Stimulated activated naive CD8-positive, alpha-beta T cell treated with anti-CD3 and anti-CD28 coated beads, Interleukin-15, Interleukin-2, amounts not matched to agents 100 ng/mL and 50 ng/mL, for 24 hours (primary cell): ENCODE data around the gene KCNK6.

Experiments used
- H3K27ac Mint-ChIP-seq: one replicate; pipeline ENCODE4 v1.8.0; 2021; ENCODE audit warnings: mild to moderate bottlenecking, mixed read lengths
- H3K27me3 Mint-ChIP-seq: one replicate; pipeline ENCODE4 v1.8.0; 2021; ENCODE audit warnings: mixed read lengths
- H3K36me3 Mint-ChIP-seq: one replicate; pipeline ENCODE4 v1.8.0; 2021; ENCODE audit warnings: low read depth, mixed read lengths
- H3K4me1 Mint-ChIP-seq: one replicate; pipeline ENCODE4 v1.8.0; 2021; ENCODE audit warnings: low read depth, mixed read lengths
- H3K4me3 Mint-ChIP-seq: one replicate; pipeline ENCODE4 v1.8.0; 2021; ENCODE audit warnings: mild to moderate bottlenecking, mixed read lengths
- H3K9me3 Mint-ChIP-seq: one replicate; pipeline ENCODE4 v1.8.0; 2021; ENCODE audit warnings: mixed read lengths

The KCNK6 gene

GRCh38 chr19:38308006-38308766 lies 11.5 kb upstream of the KCNK6 start:
- Mint-ChIP-seq H3K27me3 (no peaks in the 10 kb centered on the region), H3K27ac (no peak overlapping the region), H3K9me3 (no peaks in the 10 kb centered on the region), H3K36me3 (peaks cover 14% of the 10 kb centered on the region), H3K4me1 (peaks cover 4% of the 10 kb centered on the region), H3K4me3 (no peak overlapping the region)

GRCh38 chr19:38308926-38309614 lies 10.6 kb upstream of the KCNK6 start:
- Mint-ChIP-seq H3K4me1 (peaks cover 11% of the 10 kb centered on the region), H3K36me3 (peaks cover 14% of the 10 kb centered on the region), H3K4me3 (no peak overlapping the region), H3K9me3 (no peaks in the 10 kb centered on the region), H3K27ac (no peak overlapping the region), H3K27me3 (no peaks in the 10 kb centered on the region)

DNA sequence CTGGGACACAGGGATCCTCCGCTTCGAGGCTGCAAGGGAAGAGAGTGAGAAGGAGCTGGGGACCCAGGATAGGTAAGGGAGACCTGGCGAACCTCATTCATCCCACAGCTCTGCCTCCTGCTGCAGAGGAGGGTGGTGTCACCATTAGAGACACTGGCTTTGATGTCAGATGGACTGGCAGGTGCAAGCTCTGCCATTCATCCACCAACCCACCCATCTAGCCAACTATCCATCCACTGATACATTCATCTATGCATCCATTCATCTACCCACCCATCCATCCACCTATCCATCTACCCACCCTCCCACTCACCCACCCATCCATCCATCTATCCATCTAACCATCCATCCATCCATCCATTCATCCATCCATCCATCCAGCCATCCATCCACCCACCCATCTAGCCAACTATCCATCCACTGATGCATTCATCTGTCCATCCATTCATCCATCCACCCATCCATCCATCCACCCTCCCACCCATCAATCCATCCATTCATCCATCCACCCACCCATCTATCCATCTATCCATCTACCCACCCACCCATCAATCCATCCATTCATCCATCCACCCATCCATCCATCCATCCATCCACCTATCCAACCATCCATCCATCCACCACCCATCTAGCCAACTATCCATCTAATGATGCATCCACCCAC lies 9.9 kb upstream of the KCNK6 start:
- no peak overlapping the region for H3K4me3 Mint-ChIP-seq
- H3K9me3 Mint-ChIP-seq, result no peaks in the 10 kb centered on the region
- H3K27me3 Mint-ChIP-seq, result no peaks in the 10 kb centered on the region
- no peak overlapping the region for H3K27ac Mint-ChIP-seq
- peaks cover 14% of the 10 kb centered on the region for H3K36me3 Mint-ChIP-seq
- peaks cover 13% of the 10 kb centered on the region for H3K4me1 Mint-ChIP-seq

- Mint-ChIP-seq H3K27me3 (no peaks in the 10 kb centered on the region), H3K36me3 (peaks cover 14% of the 10 kb centered on the region), H3K4me1 (peaks cover 18% of the 10 kb centered on the region), H3K9me3 (no peaks in the 10 kb centered on the region), H3K4me3 (no peak overlapping the region), H3K27ac (no peak overlapping the region)
Observed at GRCh38 chr19:38310279-38310670, 9.4 kb upstream of the KCNK6 start.

DNA sequence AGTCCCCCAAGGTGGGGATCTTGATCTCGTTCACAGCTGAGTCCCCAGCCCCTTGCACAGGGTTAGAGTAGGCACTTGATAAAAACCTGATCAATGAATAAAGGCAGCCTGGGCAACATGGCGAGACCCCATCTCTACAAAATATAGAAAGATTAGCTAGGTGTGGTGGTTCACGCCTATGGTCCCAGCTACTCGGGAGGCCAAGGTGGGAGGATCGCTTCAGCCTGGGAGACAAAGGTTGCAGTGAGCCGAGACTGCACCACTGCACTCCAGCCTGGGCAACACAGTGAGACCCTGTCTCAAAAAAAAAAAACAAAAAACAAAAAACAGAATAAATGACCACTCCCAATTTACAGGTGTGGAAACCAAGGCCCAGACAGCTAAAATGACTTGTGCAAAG lies 8.7 kb upstream of the KCNK6 start:
- no peak overlapping the region for H3K27ac Mint-ChIP-seq
- H3K27me3 Mint-ChIP-seq, result no peaks in the 10 kb centered on the region
- no peak overlapping the region for H3K4me3 Mint-ChIP-seq
- peaks cover 14% of the 10 kb centered on the region for H3K36me3 Mint-ChIP-seq
- peaks cover 19% of the 10 kb centered on the region for H3K4me1 Mint-ChIP-seq
- H3K9me3 Mint-ChIP-seq, result no peaks in the 10 kb centered on the region

- Mint-ChIP-seq H3K36me3 (no peaks in the 10 kb centered on the region), H3K27ac (peak within 1 kb of the TSS; percentile 96), H3K27me3 (no peaks in the 10 kb centered on the region), H3K4me1 (peaks cover 52% of the 10 kb centered on the region), H3K9me3 (no peaks in the 10 kb centered on the region), H3K4me3 (peak within 1 kb of the TSS; percentile 96)
Observed at GRCh38 chr19:38315657-38316476, 3.8 kb upstream of the KCNK6 start, which contains the start of gene YIF1B. Gene YIF1B (minus strand): TSS chr19:38315947. CDS start chr19:38315917, 30 bp downstream.

DNA sequence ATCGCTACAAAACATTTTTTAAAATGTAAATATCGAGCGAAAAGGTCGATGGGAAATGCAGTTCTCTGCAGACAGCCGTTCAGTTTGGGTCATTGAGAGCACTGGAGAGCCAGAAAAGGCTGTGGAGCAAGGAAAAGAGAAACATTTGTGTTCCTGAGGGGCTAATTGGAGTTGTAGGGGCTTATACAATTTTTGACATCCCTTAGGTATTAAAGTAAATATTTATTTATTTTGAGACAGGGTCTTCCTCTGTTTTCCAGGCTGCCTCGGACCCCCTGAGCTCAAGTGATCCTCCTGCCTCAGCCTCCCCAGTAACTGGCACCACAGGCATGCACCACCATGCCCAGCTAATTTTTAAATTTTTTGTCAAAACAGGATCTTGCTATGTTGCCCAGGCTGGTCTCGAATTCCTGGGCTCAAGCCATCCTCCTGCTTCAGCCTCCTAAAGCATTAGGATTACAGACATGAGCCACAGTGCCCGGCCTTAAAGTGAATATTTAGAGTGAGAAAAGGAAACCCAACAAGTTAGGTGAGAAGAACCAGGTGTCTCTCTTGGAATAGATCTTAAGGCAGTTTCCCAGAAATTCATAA lies 3.1 kb upstream of the KCNK6 start:
- no peaks in the 10 kb centered on the region for H3K9me3 Mint-ChIP-seq
- H3K4me3 Mint-ChIP-seq, result peak overlapping the region; percentile 96
- H3K4me1 Mint-ChIP-seq, result peaks cover 59% of the 10 kb centered on the region
- no peaks in the 10 kb centered on the region for H3K27me3 Mint-ChIP-seq
- H3K27ac Mint-ChIP-seq, result peak overlapping the region; percentile 84
- H3K36me3 Mint-ChIP-seq, result no peaks in the 10 kb centered on the region

GRCh38 chr19:38317104-38317612 lies 2.5 kb upstream of the KCNK6 start:
- no peaks in the 10 kb centered on the region for H3K27me3 Mint-ChIP-seq
- peaks cover 65% of the 10 kb centered on the region for H3K4me1 Mint-ChIP-seq
- H3K36me3 Mint-ChIP-seq, result peaks cover 3% of the 10 kb centered on the region
- H3K9me3 Mint-ChIP-seq, result no peaks in the 10 kb centered on the region
- peak overlapping the region; percentile 84 for H3K27ac Mint-ChIP-seq
- H3K4me3 Mint-ChIP-seq, result peak overlapping the region; percentile 96

GRCh38 chr19:38318660-38319059 lies 985 bp upstream of the KCNK6 start:
- H3K9me3 Mint-ChIP-seq, result no peaks in the 10 kb centered on the region

GRCh38 chr19:38320969-38321339 lies 1.3 kb downstream of the KCNK6 start:
- no peak overlapping the region for H3K27ac Mint-ChIP-seq
- H3K27me3 Mint-ChIP-seq, result no peaks in the 10 kb centered on the region
- H3K4me1 Mint-ChIP-seq, result peaks cover 47% of the 10 kb centered on the region
- peaks cover 8% of the 10 kb centered on the region for H3K36me3 Mint-ChIP-seq
- peak overlapping the region; percentile 82 for H3K4me3 Mint-ChIP-seq
- no peaks in the 10 kb centered on the region for H3K9me3 Mint-ChIP-seq

More at GRCh38 chr19:38318660-38319059, 985 bp upstream of the KCNK6 start:
- H3K4me3 Mint-ChIP-seq, result peak overlapping the region; percentile 82
- peaks cover 4% of the 10 kb centered on the region for H3K36me3 Mint-ChIP-seq
- peaks cover 59% of the 10 kb centered on the region for H3K4me1 Mint-ChIP-seq
- no peak overlapping the region for H3K27ac Mint-ChIP-seq
- H3K27me3 Mint-ChIP-seq, result no peaks in the 10 kb centered on the region

- Mint-ChIP-seq H3K36me3 (peaks cover 8% of the 10 kb centered on the region), H3K9me3 (no peaks in the 10 kb centered on the region), H3K4me3 (no peak overlapping the region), H3K4me1 (peaks cover 40% of the 10 kb centered on the region), H3K27me3 (no peaks in the 10 kb centered on the region), H3K27ac (no peak overlapping the region)
Observed at GRCh38 chr19:38321646-38322196, 2.1 kb downstream of the KCNK6 start.

- H3K9me3 Mint-ChIP-seq, result no peaks in the 10 kb centered on the region
- H3K27ac Mint-ChIP-seq, result no peak overlapping the region
- no peak overlapping the region for H3K4me3 Mint-ChIP-seq
Observed at GRCh38 chr19:38323291-38323690, 3.6 kb downstream of the KCNK6 start.

DNA sequence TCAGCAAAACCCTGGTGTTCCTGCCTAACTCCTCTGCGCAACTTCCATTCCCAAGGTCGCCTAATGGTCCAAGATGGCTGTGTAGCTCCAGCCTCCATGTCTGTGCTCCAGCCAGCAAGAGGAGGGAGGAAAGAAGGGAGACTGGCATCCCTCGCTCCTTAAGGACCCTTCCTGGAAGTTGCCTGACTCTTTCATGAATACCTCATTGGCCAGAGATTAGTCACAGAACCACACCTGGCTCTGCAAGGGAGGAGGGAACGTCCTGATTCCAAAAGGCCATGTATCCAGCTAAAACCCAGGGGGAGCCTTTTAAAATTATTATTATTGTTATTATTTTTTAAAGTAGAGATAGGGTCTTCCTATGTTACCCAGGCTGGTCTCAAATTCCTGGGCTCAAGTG lies 4.8 kb downstream of the KCNK6 start:
- no peaks in the 10 kb centered on the region for H3K27me3 Mint-ChIP-seq
- H3K4me3 Mint-ChIP-seq, result no peak overlapping the region
- no peaks in the 10 kb centered on the region for H3K9me3 Mint-ChIP-seq
- no peak overlapping the region for H3K27ac Mint-ChIP-seq
- peaks cover 18% of the 10 kb centered on the region for H3K36me3 Mint-ChIP-seq
- H3K4me1 Mint-ChIP-seq, result peaks cover 19% of the 10 kb centered on the region

More at GRCh38 chr19:38323291-38323690, 3.6 kb downstream of the KCNK6 start:
- peaks cover 13% of the 10 kb centered on the region for H3K36me3 Mint-ChIP-seq
- peaks cover 28% of the 10 kb centered on the region for H3K4me1 Mint-ChIP-seq
- no peaks in the 10 kb centered on the region for H3K27me3 Mint-ChIP-seq

GRCh38 chr19:38326591-38326990 lies 6.9 kb downstream of the KCNK6 start:
- H3K4me1 Mint-ChIP-seq, result peaks cover 7% of the 10 kb centered on the region
- H3K27me3 Mint-ChIP-seq, result no peaks in the 10 kb centered on the region
- no peak overlapping the region for H3K27ac Mint-ChIP-seq
- no peaks in the 10 kb centered on the region for H3K9me3 Mint-ChIP-seq
- no peak overlapping the region for H3K4me3 Mint-ChIP-seq
- H3K36me3 Mint-ChIP-seq, result peaks cover 22% of the 10 kb centered on the region
